ENCODE data around the gene S100A10. TPM values are rescaled to one million over a fixed set of nuclear protein-coding genes. Genes with fewer than 3 reads are reported as not detected.
A peak's percentile ranks its signal among the peaks of the same experiment; 100 is the strongest.

Gene S100A10
- total RNA-seq, 1 experiment from 2014 or later = 400 TPM

DNA sequence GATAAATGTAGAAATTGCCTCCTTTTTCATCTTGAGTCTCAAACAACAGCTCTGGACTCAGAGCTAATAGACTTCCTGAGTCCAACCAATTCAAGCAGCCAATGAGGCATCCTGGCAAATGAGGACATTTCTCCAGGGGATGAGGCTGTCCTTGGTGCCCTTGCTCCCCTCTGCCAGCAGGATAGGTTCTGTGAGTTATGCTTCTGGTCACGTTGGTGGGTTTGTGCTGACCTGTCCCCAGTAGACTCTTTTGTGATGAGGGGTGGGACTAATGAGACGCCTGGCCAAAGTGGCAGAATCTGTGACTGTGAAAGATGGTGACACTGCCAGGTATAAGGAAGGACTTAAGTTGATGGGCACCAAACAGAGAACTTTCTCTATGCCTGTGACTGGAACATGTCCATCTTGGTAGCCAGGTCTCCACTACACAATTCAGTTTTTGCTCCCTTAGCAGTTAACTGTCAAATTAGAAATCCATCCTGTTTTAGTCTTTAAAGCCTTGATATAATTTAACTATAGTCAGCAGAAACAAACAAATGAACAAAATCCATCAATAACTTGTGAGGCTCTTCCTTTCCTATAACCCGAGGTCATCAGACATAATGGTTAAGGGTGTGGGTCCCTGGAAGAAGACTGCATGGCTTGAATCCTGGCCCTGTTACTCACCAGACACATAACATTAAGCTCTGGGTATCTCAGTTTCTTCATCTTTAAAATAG lies 48.6 kb downstream of the S100A10 start:
- POLR2A ChIA-PET (ENCODE audit: unreplicated experiment) = interaction anchor here (0.6 to 0.7 kb wide), 3 partner anchors 10 to 46 kb away, joined by 3 read pairs; no protein-coding TSS in a partner anchor
- Histone ChIP-seq H3K9me2 (replicated peaks; ENCODE audit: low read length) (no peaks in the 10 kb centered on the region), H3K4me1 (ENCODE audit: insufficient read depth, low read length) (peaks cover 55% of the 10 kb centered on the region), H2AFZ (ENCODE audit: low read length) (no peak overlapping the region; the same call in 1 of the 2 replicates), H3K4me2 (ENCODE audit: low read length) (peak overlapping the region; percentile 83), H3F3A (ENCODE audit: low read length, unreplicated experiment) (peaks cover 9% of the 10 kb centered on the region), H3K4me3 (ENCODE audit: low read length) (peak overlapping the region; percentile 23; the same call in 1 of the 2 replicates), H3K9ac (ENCODE audit: low read length) (peak overlapping the region; percentile 87), H3K9me3 (ENCODE audit: low read length) (no peaks in the 10 kb centered on the region), H4K20me1 (ENCODE audit: low read length) (no peaks in the 10 kb centered on the region), H3K79me2 (ENCODE audit: low read length) (no peaks in the 10 kb centered on the region), H3K27ac (ENCODE audit: low read length) (peak overlapping the region; percentile 96), H3K27me3 (ENCODE audit: low read length) (no peaks in the 10 kb centered on the region), H3K36me3 (ENCODE audit: low read depth, low read length) (no peaks in the 10 kb centered on the region)
- BruUV-seq (replicated peaks) = TSS peak; percentile 81
- no peak for ATAC-seq
- no peak for DNase-seq
- intact Hi-C loops (cut with micrococcal nuclease) = loop anchor here (5.0 kb wide), 1 partner anchor 58 kb away; no protein-coding TSS in a partner anchor
- TF ChIP-seq EZH2 (IDR thresholded peaks at IDR 0.05; ENCODE audit: low read length, unreplicated experiment) = no peak
- TF ChIP-seq, protein P1, sequence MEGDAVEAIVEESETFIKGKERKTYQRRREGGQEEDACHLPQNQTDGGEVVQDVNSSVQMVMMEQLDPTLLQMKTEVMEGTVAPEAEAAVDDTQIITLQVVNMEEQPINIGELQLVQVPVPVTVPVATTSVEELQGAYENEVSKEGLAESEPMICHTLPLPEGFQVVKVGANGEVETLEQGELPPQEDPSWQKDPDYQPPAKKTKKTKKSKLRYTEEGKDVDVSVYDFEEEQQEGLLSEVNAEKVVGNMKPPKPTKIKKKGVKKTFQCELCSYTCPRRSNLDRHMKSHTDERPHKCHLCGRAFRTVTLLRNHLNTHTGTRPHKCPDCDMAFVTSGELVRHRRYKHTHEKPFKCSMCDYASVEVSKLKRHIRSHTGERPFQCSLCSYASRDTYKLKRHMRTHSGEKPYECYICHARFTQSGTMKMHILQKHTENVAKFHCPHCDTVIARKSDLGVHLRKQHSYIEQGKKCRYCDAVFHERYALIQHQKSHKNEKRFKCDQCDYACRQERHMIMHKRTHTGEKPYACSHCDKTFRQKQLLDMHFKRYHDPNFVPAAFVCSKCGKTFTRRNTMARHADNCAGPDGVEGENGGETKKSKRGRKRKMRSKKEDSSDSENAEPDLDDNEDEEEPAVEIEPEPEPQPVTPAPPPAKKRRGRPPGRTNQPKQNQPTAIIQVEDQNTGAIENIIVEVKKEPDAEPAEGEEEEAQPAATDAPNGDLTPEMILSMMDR (conservative IDR thresholded peaks at IDR 0.05; ENCODE audit: low read depth, low read length) = no peak
- no peak for TF ChIP-seq EZH2phosphoT487 (IDR thresholded peaks at IDR 0.05; ENCODE audit: borderline replicate concordance, low read length)
- CTCF ChIA-PET = interaction anchor here (1.5 kb wide), 1 partner anchor 9 kb away, joined by 8 read pairs; no protein-coding TSS in a partner anchor

DNA sequence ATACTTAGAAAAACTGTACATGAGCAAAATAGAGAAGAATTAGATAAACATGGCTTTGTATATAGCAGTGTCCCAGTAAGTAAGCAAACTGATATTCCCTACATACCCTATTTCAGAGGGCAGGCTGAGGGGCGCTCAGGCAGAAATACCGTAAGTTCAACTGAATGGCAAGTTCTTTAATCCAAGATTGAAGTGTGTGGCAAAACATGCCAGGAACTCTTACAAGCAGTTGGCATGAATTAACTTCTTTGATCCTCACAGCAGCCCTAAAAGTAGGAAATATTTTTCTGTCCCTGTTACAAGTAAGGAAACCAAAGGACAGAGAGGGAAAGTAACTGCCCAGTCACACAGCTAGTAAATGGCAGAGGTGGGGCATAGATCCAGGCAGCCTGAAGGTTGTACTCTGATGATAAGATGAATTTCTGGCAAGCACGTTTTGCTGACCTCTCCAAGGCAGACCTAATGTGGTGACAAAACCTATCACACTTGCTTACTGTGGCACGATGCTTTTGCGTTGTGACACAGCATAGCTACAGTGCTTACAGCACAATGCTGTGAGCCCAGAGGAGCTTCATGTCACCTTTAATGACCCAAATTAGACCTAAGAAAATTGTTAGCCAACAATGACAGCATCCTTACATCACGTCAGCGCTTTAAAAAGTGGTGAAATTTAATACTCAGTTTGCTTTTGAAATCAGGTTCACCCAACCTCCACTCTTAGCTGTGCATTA lies 49.4 kb downstream of the S100A10 start:
- no peaks in the 10 kb centered on the region for H3K36me3 ChIP-seq (ENCODE audit: low read depth, low read length)
- H3K27me3 ChIP-seq (ENCODE audit: low read length) = no peaks in the 10 kb centered on the region
- TF ChIP-seq EZH2phosphoT487 (IDR thresholded peaks at IDR 0.05; ENCODE audit: borderline replicate concordance, low read length) (no peak), EZH2 (IDR thresholded peaks at IDR 0.05; ENCODE audit: low read length, unreplicated experiment) (no peak)
- TF ChIP-seq, protein P1 (conservative IDR thresholded peaks at IDR 0.05; ENCODE audit: low read depth, low read length) = no peak
- ChIA-PET POLR2A (ENCODE audit: unreplicated experiment) (interaction anchor here (0.6 to 0.7 kb wide), 2 partner anchors 9 to 47 kb away, joined by 3 read pairs; no protein-coding TSS in a partner anchor), CTCF (interaction anchor here (1.5 kb wide), 1 partner anchor 8 kb away, joined by 8 read pairs; no protein-coding TSS in a partner anchor)
- H3K4me1 ChIP-seq (ENCODE audit: insufficient read depth, low read length) = peaks cover 55% of the 10 kb centered on the region
- H3K79me2 ChIP-seq (ENCODE audit: low read length) = no peaks in the 10 kb centered on the region
- no peaks in the 10 kb centered on the region for H3K9me2 ChIP-seq (replicated peaks; ENCODE audit: low read length)
- H3K4me2 ChIP-seq (ENCODE audit: low read length) = peak overlapping the region; percentile 83; the same call in 1 of the 2 replicates
- no peak for DNase-seq
- H2AFZ ChIP-seq (ENCODE audit: low read length) = no peak overlapping the region
- no peak overlapping the region for H3K4me3 ChIP-seq (ENCODE audit: low read length)
- no peaks in the 10 kb centered on the region for H3K9me3 ChIP-seq (ENCODE audit: low read length)
- BruUV-seq (replicated peaks) = no TSS peak
- H3F3A ChIP-seq (ENCODE audit: low read length, unreplicated experiment) = peaks cover 9% of the 10 kb centered on the region
- intact Hi-C loops (cut with micrococcal nuclease) = no loop called here
- H4K20me1 ChIP-seq (ENCODE audit: low read length) = no peaks in the 10 kb centered on the region
- no peak for ATAC-seq
- peak overlapping the region; percentile 96 for H3K27ac ChIP-seq (ENCODE audit: low read length)
- H3K9ac ChIP-seq (ENCODE audit: low read length) = peak overlapping the region; percentile 87; the same call in 1 of the 2 replicates

Measured in PC-3 (cell line).